DND-41 (cell line): ENCODE results near the gene CCDC148.

ENCODE experiments used
- CTCF ChIP-seq: IDR thresholded peaks from 2 replicates; pipeline ENCODE4 v1.5.1; 2012; ENCODE audit warnings: borderline replicate concordance, low read length, moderate library complexity, mild to moderate bottlenecking; ENCODE audit not compliant: poor library complexity, severe bottlenecking; ENCODE audit errors: extremely low read depth
- EZH2 ChIP-seq: IDR thresholded peaks from 3 replicates; pipeline ENCODE4 v1.6.1; 2012; ENCODE audit warnings: borderline replicate concordance, low read depth, mild to moderate bottlenecking, moderate library complexity, low read length, inconsistent platforms; ENCODE audit not compliant: severe bottlenecking

DNA sequence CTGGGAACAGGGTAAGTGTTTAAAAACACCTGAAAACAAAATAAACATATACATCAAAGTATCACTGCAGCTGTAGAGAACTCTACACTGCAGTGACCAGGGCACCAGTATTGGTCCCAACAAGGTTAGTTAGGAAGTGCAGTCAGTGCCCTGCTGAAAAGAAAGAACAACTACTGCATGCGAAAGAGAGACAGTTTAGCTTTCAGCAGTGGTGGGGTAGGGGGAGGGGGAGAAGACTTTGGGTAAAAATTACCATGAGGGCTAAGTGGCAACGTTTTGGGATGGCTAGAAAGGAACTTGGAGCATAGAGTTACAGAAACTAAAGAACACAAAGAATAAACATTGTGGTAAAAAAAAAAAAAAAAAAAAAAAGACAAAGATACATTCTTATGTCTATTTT lies 242.8 kb downstream of the CCDC148 start:
- TF ChIP-seq CTCF (no peak), EZH2 (no peak)
